Prostate gland (tissue), 2 donors: Measurements from ENCODE around the gene HUS1. TPM values are rescaled to one million over a fixed set of nuclear protein-coding genes. Genes with fewer than 3 reads are reported as not detected.
A peak's percentile ranks its signal among the peaks of the same experiment; 100 is the strongest.
"Not testable (repeated sequence)": the region's sequence is repeated elsewhere in the genome, so short reads cannot be mapped to it uniquely, and the experiment has no call there.

ENCODE experiments used
- DNase-seq: peaks from one replicate; pipeline ENCODE4 v3.0.0-alpha.2; 2019; ENCODE audit warnings: low spot score
- H3K27ac ChIP-seq, 2 donors: fragments of 200-600 bp; sonication (generic); 2 replicates each; pipeline ENCODE4 v1.5.1; 2017 to 2019
- H3K27me3 ChIP-seq: fragments of 200-600 bp; sonication (generic); replicated peaks from 2 replicates; pipeline ENCODE4 v1.5.1; 2019; ENCODE audit not compliant: insufficient read depth
- H3K36me3 ChIP-seq, 2 donors: fragments of 200-600 bp; sonication (generic); 1 replicate in 1 of 2; 2 replicates in 1 of 2; pipeline versions ENCODE4 v1.5.1 to v1.8.1; 2017 to 2019
- H3K4me1 ChIP-seq: fragments of 200-600 bp; sonication (generic); replicated peaks from 2 replicates; pipeline ENCODE4 v1.5.1; 2019
- H3K4me3 ChIP-seq, 2 donors: fragments of 200-600 bp; sonication (generic); 2 replicates each; pipeline ENCODE4 v1.5.1; 2017 to 2019
- H3K9me3 ChIP-seq: fragments of 200-600 bp; sonication (generic); 2 replicates; pipeline ENCODE4 v1.5.1; 2017
- POLR2A ChIP-seq: fragments of 450-650 bp; IDR thresholded peaks from one replicate; pipeline ENCODE4 v1.6.1; 2016; ENCODE audit warnings: antibody characterized with exemption, mild to moderate bottlenecking
- POLR2AphosphoS5 ChIP-seq: sonication (generic); formaldehyde crosslinking; IDR thresholded peaks from one replicate; pipeline ENCODE4 v1.6.1; 2017; ENCODE audit warnings: antibody characterized with exemption
- WGBS: methylation state at CpG from one replicate; pipeline ENCODE4 v1.1.5; 2018; 5-methylcytosine and 5-hydroxymethylcytosine counted together
- intact Hi-C: fragments of 100-400 bp; cut with DNase I; formaldehyde crosslinking; loops from one replicate; pipeline ENCODE4 v1.14.2; 2022
- total RNA-seq, 2 donors: library from RNA; depleted of rRNA; stranded (reverse); fragments of >200 nt; gene quantifications; one replicate each; pipeline ENCODE4 v1.1.0, GENCODE V29; 2016
- TF ChIP-seq, protein P1 (sequence below), 4 experiments: fragments of 200-600 bp in 2 of 4; fragments of 450-650 bp in 2 of 4; sonication (generic) in 2 of 4; IDR thresholded peaks; 1 replicate in 3 of 4; 2 replicates in 1 of 4; pipeline ENCODE4 v1.5.1; 2016 to 2019; ENCODE audit warnings: antibody characterized with exemption in 4 of 4, mild to moderate bottlenecking in 2 of 4, moderate library complexity in 2 of 4

The HUS1 gene
- total RNA-seq, 2 donors from 2014 or later, result 26.1 to 43.1 TPM

DNA sequence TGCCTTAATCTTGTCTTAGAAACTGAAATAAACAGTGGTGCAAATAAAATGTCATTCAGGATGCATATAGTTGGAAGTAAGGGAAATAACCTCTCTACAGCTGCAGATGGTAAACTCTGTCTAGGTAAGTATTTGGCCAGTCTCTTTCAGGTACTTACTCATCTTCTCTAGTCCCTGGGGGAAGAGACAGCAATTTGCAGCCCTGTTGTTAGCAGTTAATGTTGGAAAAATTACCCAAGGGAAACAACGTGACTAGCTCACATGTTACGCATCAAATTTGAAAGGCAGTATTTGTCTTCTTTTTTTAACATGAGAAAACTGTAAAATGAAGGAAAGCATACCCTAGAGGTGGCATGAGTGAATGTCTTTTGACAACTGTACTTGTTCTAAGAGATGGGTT, 3.2 kb upstream of the HUS1 start:
- Histone ChIP-seq H3K36me3 (no peaks in the 10 kb centered on the region), H3K9me3 (no peaks in the 10 kb centered on the region), H3K27me3 (no peaks in the 10 kb centered on the region), H3K4me1 (no peaks in the 10 kb centered on the region), H3K27ac (no peak overlapping the region), H3K4me3 (no peak overlapping the region)
- TF ChIP-seq POLR2AphosphoS5 (no peak), POLR2A (no peak)
- TF ChIP-seq, protein P1, sequence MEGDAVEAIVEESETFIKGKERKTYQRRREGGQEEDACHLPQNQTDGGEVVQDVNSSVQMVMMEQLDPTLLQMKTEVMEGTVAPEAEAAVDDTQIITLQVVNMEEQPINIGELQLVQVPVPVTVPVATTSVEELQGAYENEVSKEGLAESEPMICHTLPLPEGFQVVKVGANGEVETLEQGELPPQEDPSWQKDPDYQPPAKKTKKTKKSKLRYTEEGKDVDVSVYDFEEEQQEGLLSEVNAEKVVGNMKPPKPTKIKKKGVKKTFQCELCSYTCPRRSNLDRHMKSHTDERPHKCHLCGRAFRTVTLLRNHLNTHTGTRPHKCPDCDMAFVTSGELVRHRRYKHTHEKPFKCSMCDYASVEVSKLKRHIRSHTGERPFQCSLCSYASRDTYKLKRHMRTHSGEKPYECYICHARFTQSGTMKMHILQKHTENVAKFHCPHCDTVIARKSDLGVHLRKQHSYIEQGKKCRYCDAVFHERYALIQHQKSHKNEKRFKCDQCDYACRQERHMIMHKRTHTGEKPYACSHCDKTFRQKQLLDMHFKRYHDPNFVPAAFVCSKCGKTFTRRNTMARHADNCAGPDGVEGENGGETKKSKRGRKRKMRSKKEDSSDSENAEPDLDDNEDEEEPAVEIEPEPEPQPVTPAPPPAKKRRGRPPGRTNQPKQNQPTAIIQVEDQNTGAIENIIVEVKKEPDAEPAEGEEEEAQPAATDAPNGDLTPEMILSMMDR (IDR thresholded peaks at IDR 0.05), result peak in 1 of 4 experiments; percentile 7
- intact Hi-C loops, result no loop called here
- 28% methylated on average over 2 of the region's 2 CpGs for WGBS
- DNase-seq, result no peak

DNA sequence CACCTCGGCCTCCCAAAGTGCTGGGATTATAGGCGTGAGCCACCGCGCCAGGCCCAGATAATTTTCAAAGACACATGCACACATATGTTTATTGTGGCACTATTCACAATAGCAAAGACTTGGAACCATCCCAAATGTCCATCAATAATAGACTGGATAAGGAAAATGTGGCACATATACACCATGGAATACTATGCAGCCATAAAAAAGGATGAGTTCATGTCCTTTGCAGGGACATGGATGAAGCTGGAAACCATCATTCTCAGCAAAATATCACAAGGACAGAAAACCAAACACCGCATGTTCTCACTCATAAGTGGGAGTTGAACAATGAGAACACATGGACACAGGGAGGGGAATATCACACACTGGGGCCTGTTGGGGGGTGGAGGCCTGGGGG, 1.2 kb upstream of the HUS1 start:
- H3K4me1 ChIP-seq, intact Hi-C loops, H3K4me3 ChIP-seq, H3K9me3 ChIP-seq, H3K27ac ChIP-seq, DNase-seq, H3K36me3 ChIP-seq, H3K27me3 ChIP-seq: not testable (repeated sequence)
- 97% methylated on average over 5 of the region's 5 CpGs for WGBS

DNA sequence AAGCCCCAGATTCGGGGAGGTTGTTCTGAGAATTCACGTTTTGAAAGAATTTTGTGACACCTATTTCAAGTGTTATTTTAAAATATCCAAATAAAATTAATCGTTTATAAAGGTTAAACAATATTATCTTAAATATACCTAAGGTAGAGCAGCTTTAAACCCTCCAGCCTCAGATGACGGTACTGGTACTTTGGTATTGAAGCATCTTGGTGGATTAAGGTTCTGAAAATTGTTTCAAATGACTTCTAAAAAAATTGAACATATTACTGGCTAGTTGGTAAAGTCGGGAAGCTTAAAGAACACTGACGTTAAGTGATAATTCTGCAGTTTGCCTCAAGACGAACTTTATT, 392 bp upstream of the HUS1 start:
- WGBS, result 17% methylated on average over 7 of the region's 7 CpGs
- H3K36me3 ChIP-seq, result no peaks in the 10 kb centered on the region
- H3K27ac ChIP-seq, result peak overlapping the region; percentile 79 to 88
- no peaks in the 10 kb centered on the region for H3K27me3 ChIP-seq
- no peak for DNase-seq
- peak overlapping the region; percentile 61 to 78 for H3K4me3 ChIP-seq
- TF ChIP-seq POLR2A (no peak), POLR2AphosphoS5 (no peak)
- TF ChIP-seq, protein P1 (IDR thresholded peaks at IDR 0.05), result no peak
- H3K4me1 ChIP-seq, result no peaks in the 10 kb centered on the region
- intact Hi-C loops, result no loop called here
- H3K9me3 ChIP-seq, result no peaks in the 10 kb centered on the region

DNA sequence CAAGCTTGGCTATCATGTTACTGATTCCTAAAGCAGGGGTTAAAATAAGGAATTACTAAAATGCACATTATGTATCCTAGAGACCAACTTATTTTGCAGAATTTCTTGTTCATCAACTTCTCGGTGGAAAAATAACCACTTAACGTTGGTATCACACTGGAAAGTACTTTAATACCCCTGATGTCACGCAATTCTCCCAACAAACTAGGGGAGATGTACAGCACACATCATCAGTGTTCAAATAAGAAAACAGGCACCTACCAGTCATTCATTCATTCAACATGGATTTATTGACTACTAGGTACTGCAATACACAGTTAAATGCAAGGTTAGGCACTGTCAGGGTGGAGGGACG, 648 bp downstream of the HUS1 start:
- WGBS, result 9% methylated on average over 4 of the region's 4 CpGs

DNA sequence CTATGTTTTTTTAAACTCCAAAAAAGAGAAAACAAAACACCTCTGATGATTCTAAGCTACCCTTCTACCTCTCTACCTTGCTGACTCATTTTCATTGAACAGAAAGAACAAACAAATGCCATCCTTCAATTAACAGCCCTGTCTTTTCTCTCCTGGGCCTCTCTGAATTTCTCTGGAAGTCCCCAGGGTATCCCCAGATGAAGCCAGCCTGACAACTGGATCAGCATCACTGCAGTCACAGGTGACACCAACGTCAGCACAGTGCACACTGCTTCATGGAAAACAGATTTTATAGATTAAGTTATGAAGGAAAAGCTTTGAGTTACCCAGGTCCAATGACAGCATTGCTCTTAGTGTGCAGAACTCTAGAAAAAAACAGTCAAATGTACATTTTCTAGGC, 5.7 kb downstream of the HUS1 start:
- Histone ChIP-seq H3K27ac (no peak overlapping the region), H3K36me3 (no peaks in the 10 kb centered on the region), H3K9me3 (no peaks in the 10 kb centered on the region), H3K4me3 (no peak overlapping the region), H3K4me1 (no peaks in the 10 kb centered on the region), H3K27me3 (no peaks in the 10 kb centered on the region)
- intact Hi-C loops, result no loop called here
- TF ChIP-seq POLR2A (no peak), POLR2AphosphoS5 (no peak)
- TF ChIP-seq, protein P1 (IDR thresholded peaks at IDR 0.05), result no peak
- no peak for DNase-seq
- 71% methylated on average over 1 of the region's 1 CpG for WGBS

More for the DNA sequence above, 648 bp downstream of the HUS1 start:
- H3K36me3 ChIP-seq, result no peaks in the 10 kb centered on the region
- TF ChIP-seq, protein P1 (IDR thresholded peaks at IDR 0.05), result no peak
- no peak for TF ChIP-seq POLR2A
- no peak for TF ChIP-seq POLR2AphosphoS5
- no peak for DNase-seq
- H3K4me3 ChIP-seq, result peak overlapping the region; percentile 61 to 78
- no peaks in the 10 kb centered on the region for H3K9me3 ChIP-seq
- H3K4me1 ChIP-seq, result no peaks in the 10 kb centered on the region
- H3K27me3 ChIP-seq, result no peaks in the 10 kb centered on the region
- H3K27ac ChIP-seq, result peak overlapping the region; percentile 79 to 88
- intact Hi-C loops, result no loop called here
